ENCODE results near the gene SLC35D2. TPM values are rescaled to one million over a fixed set of nuclear protein-coding genes. Genes with fewer than 3 reads are reported as not detected.

SLC35D2 gene
- total RNA-seq, 3 donors from 2014 or later: 53.5 to 112 (median 82.8) TPM

DNA sequence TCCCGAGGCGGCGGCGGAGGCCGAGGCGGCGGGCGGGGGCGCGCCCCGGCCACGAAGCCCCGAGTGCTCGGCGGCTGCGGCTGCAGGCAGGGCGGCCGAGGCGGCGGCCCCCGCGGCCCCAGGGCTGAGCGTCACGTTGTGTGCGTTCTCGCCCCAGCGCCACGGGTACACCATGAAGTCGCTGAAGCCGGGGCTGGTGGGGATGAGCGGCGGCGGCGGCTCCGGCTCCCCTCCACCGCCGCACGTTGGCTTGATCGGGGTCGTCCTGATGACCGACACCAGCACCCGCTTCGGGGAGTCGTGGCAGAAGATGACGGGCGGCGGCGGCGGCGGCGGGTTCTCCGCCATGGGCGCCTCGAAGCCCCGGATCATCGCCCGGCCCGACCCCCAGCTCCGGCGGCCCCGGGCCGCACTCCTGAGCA is 34.2 kb upstream of the SLC35D2 start:
- H3K9me3 ChIP-seq: no peaks in the 10 kb centered on the region
- ATAC-seq: no peak

DNA sequence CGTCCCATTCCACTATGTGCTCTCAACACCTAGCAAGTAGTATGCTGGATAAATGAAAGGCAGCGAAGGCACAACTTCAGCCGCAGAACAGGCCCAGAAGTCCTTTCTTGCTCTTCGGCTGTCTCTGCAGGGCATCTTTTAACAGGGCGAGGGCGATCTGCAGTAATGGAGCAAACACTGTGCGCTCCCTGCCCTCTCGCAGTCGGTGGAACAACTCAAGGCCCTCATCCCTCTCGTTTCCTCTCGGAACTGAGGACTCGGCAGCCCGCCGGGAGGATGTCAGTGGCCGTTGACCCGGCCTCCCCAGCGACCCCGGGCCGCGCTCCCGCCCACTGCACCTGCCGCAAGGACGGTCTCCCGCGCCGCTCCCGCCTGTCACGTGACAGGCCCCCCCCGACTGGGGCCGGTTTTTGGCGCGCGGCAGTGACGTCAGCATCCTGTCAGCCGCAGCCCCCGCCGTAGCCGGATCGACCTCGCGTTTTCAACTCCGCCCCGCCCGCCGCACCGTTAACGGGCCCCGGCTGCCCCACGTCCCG is 33.6 kb upstream of the SLC35D2 start:
- intact Hi-C loops (cut with DNase I, micrococcal nuclease): no loop called here
- peak; percentile 48 for ATAC-seq

More for the DNA sequence above, 34.2 kb upstream of the SLC35D2 start:
- Histone ChIP-seq H3K36me3 (ENCODE audit: low read depth) (no peaks in the 10 kb centered on the region), H3K4me1 (ENCODE audit: low read depth) (peaks cover 15% of the 10 kb centered on the region), H3K4me3 (peak overlapping the region; percentile 71)
- peak; percentile 30 to 76 (median 67) for DNase-seq
- TF ChIP-seq, protein P1, sequence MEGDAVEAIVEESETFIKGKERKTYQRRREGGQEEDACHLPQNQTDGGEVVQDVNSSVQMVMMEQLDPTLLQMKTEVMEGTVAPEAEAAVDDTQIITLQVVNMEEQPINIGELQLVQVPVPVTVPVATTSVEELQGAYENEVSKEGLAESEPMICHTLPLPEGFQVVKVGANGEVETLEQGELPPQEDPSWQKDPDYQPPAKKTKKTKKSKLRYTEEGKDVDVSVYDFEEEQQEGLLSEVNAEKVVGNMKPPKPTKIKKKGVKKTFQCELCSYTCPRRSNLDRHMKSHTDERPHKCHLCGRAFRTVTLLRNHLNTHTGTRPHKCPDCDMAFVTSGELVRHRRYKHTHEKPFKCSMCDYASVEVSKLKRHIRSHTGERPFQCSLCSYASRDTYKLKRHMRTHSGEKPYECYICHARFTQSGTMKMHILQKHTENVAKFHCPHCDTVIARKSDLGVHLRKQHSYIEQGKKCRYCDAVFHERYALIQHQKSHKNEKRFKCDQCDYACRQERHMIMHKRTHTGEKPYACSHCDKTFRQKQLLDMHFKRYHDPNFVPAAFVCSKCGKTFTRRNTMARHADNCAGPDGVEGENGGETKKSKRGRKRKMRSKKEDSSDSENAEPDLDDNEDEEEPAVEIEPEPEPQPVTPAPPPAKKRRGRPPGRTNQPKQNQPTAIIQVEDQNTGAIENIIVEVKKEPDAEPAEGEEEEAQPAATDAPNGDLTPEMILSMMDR (IDR thresholded peaks at IDR 0.05): no peak
- intact Hi-C loops (cut with DNase I, micrococcal nuclease): no loop called here

DNA sequence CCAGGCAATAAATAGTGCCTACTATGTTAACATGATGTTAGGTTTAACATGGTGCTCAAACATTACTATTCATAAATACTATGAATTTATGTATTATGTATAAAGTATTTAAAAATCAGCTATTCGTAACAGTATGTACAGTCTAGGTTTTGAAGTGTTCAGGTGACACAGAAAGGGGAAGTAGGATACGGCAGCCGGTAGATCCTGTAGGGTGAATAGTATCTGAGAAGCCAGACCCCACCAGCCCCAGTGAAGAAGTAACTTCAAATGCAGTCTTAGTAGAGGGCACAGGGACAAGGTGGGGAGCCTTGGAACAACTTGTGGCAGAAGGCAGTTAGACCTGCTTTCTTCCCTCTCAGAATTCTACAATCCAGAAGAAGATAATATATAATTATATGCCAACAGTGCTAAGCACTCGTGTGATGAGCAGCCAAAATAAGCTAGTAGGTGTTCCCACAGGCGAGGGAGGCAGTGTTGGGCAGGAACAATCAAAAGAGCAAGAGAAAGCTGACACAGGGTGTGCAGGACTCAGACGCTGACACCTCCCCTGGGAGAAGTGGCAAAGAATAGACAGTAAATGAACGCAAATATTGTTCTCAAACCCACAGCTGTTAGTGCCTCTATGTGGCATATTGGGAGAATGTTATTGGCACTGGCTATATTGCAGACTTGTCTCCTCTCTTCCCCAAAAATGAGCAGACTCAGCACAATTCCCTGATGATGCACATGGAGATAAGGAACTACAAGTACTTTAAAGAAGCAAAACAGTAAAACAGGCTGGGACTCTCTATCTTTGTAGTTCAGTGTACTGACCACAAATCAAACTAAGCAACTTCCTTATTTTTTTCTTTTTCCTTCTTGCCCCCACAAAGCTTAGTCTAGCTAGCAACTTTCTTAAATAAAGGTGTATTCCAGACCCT is 30.1 kb upstream of the SLC35D2 start:
- TF ChIP-seq, protein P1 (IDR thresholded peaks at IDR 0.05): no peak
- Histone ChIP-seq H3K36me3 (ENCODE audit: low read depth) (no peaks in the 10 kb centered on the region), H3K4me1 (ENCODE audit: low read depth) (peaks cover 15% of the 10 kb centered on the region), H3K4me3 (no peak overlapping the region), H3K9me3 (no peaks in the 10 kb centered on the region)
- intact Hi-C loops (cut with DNase I, micrococcal nuclease): no loop called here
- ATAC-seq (no peak), DNase-seq (peak in 1 of 3 donors; percentile 46)

More for the DNA sequence above, 33.6 kb upstream of the SLC35D2 start:
- peak; percentile 94 to 96 (median 94) for DNase-seq
- Histone ChIP-seq H3K4me1 (ENCODE audit: low read depth) (peaks cover 15% of the 10 kb centered on the region), H3K9me3 (no peaks in the 10 kb centered on the region), H3K4me3 (peak overlapping the region; percentile 71), H3K36me3 (ENCODE audit: low read depth) (no peaks in the 10 kb centered on the region)
- TF ChIP-seq, protein P1 (IDR thresholded peaks at IDR 0.05): no peak

DNA sequence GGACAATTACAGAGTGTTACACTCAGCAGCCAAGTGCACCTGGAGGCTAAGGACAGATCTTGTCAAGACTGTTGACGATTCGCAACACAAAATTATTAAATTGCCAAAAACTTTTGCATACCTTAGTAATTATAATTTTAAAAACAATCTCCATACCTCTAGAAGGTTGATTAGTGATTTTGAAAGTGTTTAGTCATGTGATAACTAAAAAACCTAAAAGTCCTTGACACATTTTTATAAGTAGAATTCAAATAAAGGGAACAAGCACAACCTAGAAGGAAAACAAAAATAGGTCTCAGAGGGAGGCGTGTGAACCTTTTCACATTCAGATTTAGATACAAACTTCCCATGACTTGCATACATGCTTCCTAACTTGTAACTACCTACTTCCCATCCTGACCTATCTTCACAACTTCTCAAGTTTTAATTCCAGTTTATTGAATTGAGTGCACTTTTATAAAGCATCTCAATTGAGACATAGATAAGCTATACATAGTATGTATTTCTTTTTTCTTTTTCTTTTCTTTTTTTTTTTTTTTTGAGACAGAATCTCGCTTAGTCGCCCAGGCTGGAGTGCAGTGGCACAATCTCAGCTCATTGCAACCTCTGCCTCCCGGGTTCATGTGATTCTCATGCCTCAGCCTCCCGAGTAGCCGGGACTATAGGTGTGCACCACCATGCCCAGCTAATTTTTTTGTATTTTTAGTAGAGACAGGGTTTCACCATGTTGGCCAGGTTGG is 28.8 kb upstream of the SLC35D2 start:
- no peak for DNase-seq
- TF ChIP-seq, protein P1 (IDR thresholded peaks at IDR 0.05): no peak
- no peak for ATAC-seq
- intact Hi-C loops (cut with DNase I, micrococcal nuclease): no loop called here
- Histone ChIP-seq H3K4me1 (ENCODE audit: low read depth) (peaks cover 14% of the 10 kb centered on the region), H3K4me3 (no peak overlapping the region), H3K9me3 (no peaks in the 10 kb centered on the region), H3K36me3 (ENCODE audit: low read depth) (no peaks in the 10 kb centered on the region)

DNA sequence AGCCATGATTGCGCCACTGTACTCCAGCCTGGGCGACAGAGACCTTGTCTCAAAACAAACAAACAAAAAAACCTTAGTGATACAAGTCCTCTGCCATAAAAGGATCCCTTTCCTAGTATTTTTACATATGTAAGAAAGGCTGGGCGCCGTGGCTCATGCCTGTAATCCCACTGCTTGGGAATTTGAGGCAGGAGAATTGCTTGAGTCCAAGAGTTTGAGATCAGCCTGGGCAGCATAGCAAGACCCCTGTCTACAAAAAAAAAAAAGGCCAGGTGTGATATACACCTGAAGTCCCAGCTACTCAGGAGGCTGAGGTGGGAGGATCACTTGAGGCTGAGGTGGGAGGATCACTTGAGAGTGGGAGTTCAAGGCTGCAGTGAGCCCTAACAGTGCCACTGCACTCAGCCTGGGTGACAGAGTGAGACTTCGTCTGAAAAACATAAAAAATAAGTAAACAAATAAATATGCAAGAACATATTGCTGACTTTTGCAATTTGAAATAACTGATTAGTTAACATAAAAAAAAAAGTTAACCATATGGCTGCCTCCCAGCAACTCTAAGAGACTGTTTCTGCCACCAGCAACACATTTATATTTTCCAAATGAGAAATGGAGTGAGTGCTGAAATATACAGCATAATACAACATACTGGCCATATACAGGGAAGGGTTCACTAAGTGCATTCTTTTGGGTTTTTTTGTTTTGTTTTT is 27.8 kb upstream of the SLC35D2 start:
- Histone ChIP-seq H3K36me3 (ENCODE audit: low read depth) (no peaks in the 10 kb centered on the region), H3K4me3 (no peak overlapping the region), H3K4me1 (ENCODE audit: low read depth) (peaks cover 14% of the 10 kb centered on the region), H3K9me3 (no peaks in the 10 kb centered on the region)
- TF ChIP-seq, protein P1 (IDR thresholded peaks at IDR 0.05): no peak
- ATAC-seq: no peak
- DNase-seq: no peak
- intact Hi-C loops (cut with DNase I, micrococcal nuclease): no loop called here

All from mucosa of descending colon (tissue), 3 donors.